GM21723 (cell line): ENCODE results near the gene TNFRSF1A.

ENCODE experiments used
- ATAC-seq: cut with Tn5 transposase; IDR thresholded peaks from one replicate; pipeline ENCODE4 v1.9.1; 2021; ENCODE audit warnings: mild to moderate bottlenecking, moderate library complexity; ENCODE audit not compliant: unreplicated experiment

Gene TNFRSF1A

GRCh38 chr12:6280672-6281071 lies 61.2 kb downstream of the TNFRSF1A start:
- ATAC-seq = no peak

GRCh38 chr12:6280053-6280469 lies 61.8 kb downstream of the TNFRSF1A start:
- no peak for ATAC-seq

GRCh38 chr12:6279631-6280030 lies 62.2 kb downstream of the TNFRSF1A start:
- no peak for ATAC-seq

GRCh38 chr12:6279256-6279628 lies 62.6 kb downstream of the TNFRSF1A start:
- no peak for ATAC-seq
